ENCODE data around the gene COL19A1. TPM values are rescaled to one million over a fixed set of nuclear protein-coding genes. Genes with fewer than 3 reads are reported as not detected.

The COL19A1 gene
- total RNA-seq, 1 experiment from 2014 or later = not detected

DNA sequence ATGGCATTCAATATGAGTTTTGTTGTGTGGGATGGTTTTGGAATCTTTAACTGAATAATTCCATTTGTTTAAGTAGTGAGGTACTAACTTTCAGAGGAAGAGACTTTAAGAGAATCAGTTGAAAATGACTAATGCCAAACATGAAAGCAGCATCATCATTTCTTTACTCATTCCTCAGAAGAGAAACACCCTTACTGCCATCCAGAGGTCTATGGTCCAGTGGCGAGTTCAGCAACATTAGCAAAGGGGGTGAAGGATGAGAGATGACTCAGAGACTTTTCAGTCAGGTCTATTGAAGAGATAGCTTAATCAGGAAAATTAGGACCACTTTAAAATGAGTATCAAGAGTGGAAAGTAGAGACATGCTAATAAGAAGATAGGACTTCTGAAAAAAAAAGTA, 118.8 kb downstream of the COL19A1 start:
- POLR2A ChIA-PET (ENCODE audit: unreplicated experiment) = no interaction called here
- Histone ChIP-seq H3K36me3 (ENCODE audit: low read depth) (no peaks in the 10 kb centered on the region), H3K4me3 (no peak overlapping the region), H3K9me3 (ENCODE audit: insufficient read depth, low read depth) (no peaks in the 10 kb centered on the region), H3F3A (ENCODE audit: insufficient read depth, low read depth) (no peaks in the 10 kb centered on the region), H3K27ac (no peak overlapping the region), H3K4me1 (replicated peaks; ENCODE audit: insufficient read depth) (no peaks in the 10 kb centered on the region), H3K27me3 (ENCODE audit: insufficient read depth, low read depth) (no peaks in the 10 kb centered on the region), H3K79me2 (ENCODE audit: low read depth) (no peaks in the 10 kb centered on the region), H3K9me2 (ENCODE audit: insufficient read depth) (no peaks in the 10 kb centered on the region), H3K4me2 (no peak overlapping the region), H2AFZ (no peak overlapping the region), H4K20me1 (ENCODE audit: insufficient read depth) (no peaks in the 10 kb centered on the region)
- intact Hi-C loops (cut with micrococcal nuclease; ENCODE audit: unreplicated experiment) = no loop called here
- no peak for TF ChIP-seq EZH2 (IDR thresholded peaks at IDR 0.05; ENCODE audit: low read depth)
- TF ChIP-seq, protein P1, sequence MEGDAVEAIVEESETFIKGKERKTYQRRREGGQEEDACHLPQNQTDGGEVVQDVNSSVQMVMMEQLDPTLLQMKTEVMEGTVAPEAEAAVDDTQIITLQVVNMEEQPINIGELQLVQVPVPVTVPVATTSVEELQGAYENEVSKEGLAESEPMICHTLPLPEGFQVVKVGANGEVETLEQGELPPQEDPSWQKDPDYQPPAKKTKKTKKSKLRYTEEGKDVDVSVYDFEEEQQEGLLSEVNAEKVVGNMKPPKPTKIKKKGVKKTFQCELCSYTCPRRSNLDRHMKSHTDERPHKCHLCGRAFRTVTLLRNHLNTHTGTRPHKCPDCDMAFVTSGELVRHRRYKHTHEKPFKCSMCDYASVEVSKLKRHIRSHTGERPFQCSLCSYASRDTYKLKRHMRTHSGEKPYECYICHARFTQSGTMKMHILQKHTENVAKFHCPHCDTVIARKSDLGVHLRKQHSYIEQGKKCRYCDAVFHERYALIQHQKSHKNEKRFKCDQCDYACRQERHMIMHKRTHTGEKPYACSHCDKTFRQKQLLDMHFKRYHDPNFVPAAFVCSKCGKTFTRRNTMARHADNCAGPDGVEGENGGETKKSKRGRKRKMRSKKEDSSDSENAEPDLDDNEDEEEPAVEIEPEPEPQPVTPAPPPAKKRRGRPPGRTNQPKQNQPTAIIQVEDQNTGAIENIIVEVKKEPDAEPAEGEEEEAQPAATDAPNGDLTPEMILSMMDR (conservative IDR thresholded peaks at IDR 0.05) = no peak
- no peak for DNase-seq
- CTCF ChIA-PET = no interaction called here
- no TSS peak for BruUV-seq (replicated peaks)

DNA sequence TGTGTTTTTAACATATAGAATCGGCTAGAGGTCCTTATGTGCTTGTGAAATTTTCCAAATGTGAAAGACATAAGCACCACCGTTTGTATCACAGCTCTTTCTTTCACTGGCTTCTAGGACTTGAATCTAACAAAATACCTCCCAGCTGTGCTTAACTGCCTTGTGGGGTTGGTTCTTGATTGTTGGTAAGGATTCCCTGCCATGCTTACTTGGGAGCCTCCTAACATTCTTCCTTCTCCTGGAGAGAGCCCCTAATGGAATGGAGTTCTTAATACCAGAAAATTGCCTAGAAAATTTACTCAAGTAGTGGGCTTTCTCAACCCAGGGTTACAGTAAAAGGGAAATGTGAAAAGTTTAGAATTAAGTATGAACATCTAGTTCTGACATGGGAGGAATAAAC, 121.2 kb downstream of the COL19A1 start:
- Histone ChIP-seq H3K9me2 (ENCODE audit: insufficient read depth) (no peaks in the 10 kb centered on the region), H3K79me2 (ENCODE audit: low read depth) (no peaks in the 10 kb centered on the region), H4K20me1 (ENCODE audit: insufficient read depth) (no peaks in the 10 kb centered on the region), H3K27me3 (ENCODE audit: insufficient read depth, low read depth) (no peaks in the 10 kb centered on the region), H2AFZ (peak overlapping the region; percentile 42; the same call in 1 of the 2 replicates), H3K27ac (no peak overlapping the region), H3K36me3 (ENCODE audit: low read depth) (no peaks in the 10 kb centered on the region), H3K4me3 (no peak overlapping the region), H3F3A (ENCODE audit: insufficient read depth, low read depth) (no peaks in the 10 kb centered on the region), H3K4me1 (replicated peaks; ENCODE audit: insufficient read depth) (no peaks in the 10 kb centered on the region), H3K4me2 (no peak overlapping the region), H3K9me3 (ENCODE audit: insufficient read depth, low read depth) (no peaks in the 10 kb centered on the region)
- ChIA-PET CTCF (no interaction called here), POLR2A (ENCODE audit: unreplicated experiment) (no interaction called here)
- no peak for TF ChIP-seq EZH2 (IDR thresholded peaks at IDR 0.05; ENCODE audit: low read depth)
- TF ChIP-seq, protein P1 (conservative IDR thresholded peaks at IDR 0.05) = no peak
- DNase-seq = no peak
- intact Hi-C loops (cut with micrococcal nuclease; ENCODE audit: unreplicated experiment) = no loop called here
- no TSS peak for BruUV-seq (replicated peaks)

DNA sequence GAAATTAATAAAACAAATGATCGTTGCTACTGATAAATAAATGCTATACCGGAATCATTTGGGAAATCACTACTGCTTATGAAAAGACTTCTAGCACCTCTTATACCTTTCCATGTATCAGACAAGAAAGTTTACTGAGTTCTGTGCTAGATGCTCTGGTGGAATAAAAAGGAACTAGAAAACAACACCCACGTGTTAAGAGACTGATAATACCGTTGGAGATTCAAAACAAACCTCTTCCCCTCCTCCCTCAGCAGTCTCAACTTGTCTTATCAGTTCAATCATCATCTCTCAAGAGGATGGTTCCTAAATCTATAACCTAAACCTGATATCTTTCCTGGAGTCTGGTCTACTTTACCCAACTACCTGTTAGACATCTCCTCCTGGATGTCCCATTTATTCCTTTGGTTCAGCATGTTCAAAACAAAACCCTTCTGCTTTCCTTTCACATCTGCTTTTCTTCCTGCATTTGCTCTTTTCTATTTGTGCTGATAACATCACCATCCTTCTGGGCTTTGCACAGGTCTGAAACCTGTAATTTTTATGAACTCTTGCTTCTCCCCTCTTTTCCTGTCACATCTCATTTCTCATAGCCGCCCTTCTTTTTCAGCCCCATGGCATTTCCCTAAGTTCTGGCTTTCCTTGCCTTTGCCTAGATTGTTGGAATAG, 122.2 kb downstream of the COL19A1 start:
- intact Hi-C loops (cut with micrococcal nuclease; ENCODE audit: unreplicated experiment) = no loop called here
- Histone ChIP-seq H3K36me3 (ENCODE audit: low read depth) (no peaks in the 10 kb centered on the region), H3K27me3 (ENCODE audit: insufficient read depth, low read depth) (no peaks in the 10 kb centered on the region), H3K4me3 (no peak overlapping the region), H3K79me2 (ENCODE audit: low read depth) (no peaks in the 10 kb centered on the region), H2AFZ (no peak overlapping the region), H3K9me3 (ENCODE audit: insufficient read depth, low read depth) (no peaks in the 10 kb centered on the region), H3K4me2 (no peak overlapping the region), H4K20me1 (ENCODE audit: insufficient read depth) (no peaks in the 10 kb centered on the region), H3K4me1 (replicated peaks; ENCODE audit: insufficient read depth) (no peaks in the 10 kb centered on the region), H3K9me2 (ENCODE audit: insufficient read depth) (no peaks in the 10 kb centered on the region), H3K27ac (no peak overlapping the region), H3F3A (ENCODE audit: insufficient read depth, low read depth) (no peaks in the 10 kb centered on the region)
- TF ChIP-seq EZH2 (IDR thresholded peaks at IDR 0.05; ENCODE audit: low read depth) = no peak
- TF ChIP-seq, protein P1 (conservative IDR thresholded peaks at IDR 0.05) = no peak
- DNase-seq = no peak
- BruUV-seq (replicated peaks) = no TSS peak
- ChIA-PET CTCF (no interaction called here), POLR2A (ENCODE audit: unreplicated experiment) (no interaction called here)

All from PC-9 (cell line).